GM18868 (cell line): ENCODE measurements around the gene MAP6.
"Not testable (repeated sequence)": the region's sequence is repeated elsewhere in the genome, so short reads cannot be mapped to it uniquely, and the experiment has no call there.

Experiments
- ATAC-seq: cut with Tn5 transposase; IDR thresholded peaks from one replicate; pipeline ENCODE4 v1.9.1; 2021; ENCODE audit warnings: mild to moderate bottlenecking, moderate library complexity; ENCODE audit not compliant: unreplicated experiment

The MAP6 gene

GRCh38 chr11:75668451-75669297 lies at the start of gene MAP6:
Gene MAP6, minus strand, starts transcription at chr11:75669038. Its CDS starts 669 bp downstream, at chr11:75668369.
- ATAC-seq: no peak

GRCh38 chr11:75717608-75718418 lies 49.0 kb upstream of the MAP6 start, which contains the start of gene MOGAT2:
Gene MOGAT2, plus strand, starts transcription at chr11:75717838. Its CDS starts 51 bp downstream, at chr11:75717889.
- no peak for ATAC-seq

GRCh38 chr11:75716659-75717058 lies 47.8 kb upstream of the MAP6 start:
- no peak for ATAC-seq

GRCh38 chr11:75715688-75716087 lies 46.9 kb upstream of the MAP6 start:
- no peak for ATAC-seq

- ATAC-seq: no peak
These were observed 45.4 kb upstream of the MAP6 start for GRCh38 chr11:75714211-75714610.

- ATAC-seq: no peak
These were observed 37.5 kb upstream of the MAP6 start for GRCh38 chr11:75706260-75706729.

GRCh38 chr11:75705541-75705940 lies 36.7 kb upstream of the MAP6 start:
- no peak for ATAC-seq

- ATAC-seq: no peak
These were observed 34.9 kb upstream of the MAP6 start for GRCh38 chr11:75703695-75704237.

- ATAC-seq: no peak
These were observed 32.1 kb upstream of the MAP6 start for GRCh38 chr11:75700940-75701339.

- no peak for ATAC-seq
These were observed 29.2 kb upstream of the MAP6 start for GRCh38 chr11:75697906-75698581.

- no peak for ATAC-seq
These were observed 23.0 kb upstream of the MAP6 start for GRCh38 chr11:75691804-75692203.

GRCh38 chr11:75689863-75690609 lies 21.2 kb upstream of the MAP6 start:
- peak; percentile 85 for ATAC-seq

GRCh38 chr11:75683856-75684255 lies 15.0 kb upstream of the MAP6 start:
- ATAC-seq: not testable (repeated sequence)

GRCh38 chr11:75679566-75679965 lies 10.7 kb upstream of the MAP6 start:
- no peak for ATAC-seq

GRCh38 chr11:75678620-75679259 lies 9.9 kb upstream of the MAP6 start:
- ATAC-seq: no peak

- no peak for ATAC-seq
These were observed 9.1 kb upstream of the MAP6 start for GRCh38 chr11:75677909-75678308.

GRCh38 chr11:75677275-75677674 lies 8.4 kb upstream of the MAP6 start:
- ATAC-seq: peak; percentile 63

GRCh38 chr11:75673977-75674582 lies 5.2 kb upstream of the MAP6 start:
- ATAC-seq: no peak

- ATAC-seq: no peak
These were observed 897 bp downstream of the MAP6 start for GRCh38 chr11:75667831-75668450.
